ENCODE data around the gene ASPN. TPM values are rescaled to one million over a fixed set of nuclear protein-coding genes. Genes with fewer than 3 reads are reported as not detected.

The ASPN gene
- total and polyA plus RNA-seq, 2 of the 13 experiments (the other 11 are each of a cell fraction or from before 2014, with no cell fraction given) = not detected

GRCh38 chr9:92463387-92463786 is 18.9 kb downstream of the ASPN start (continued):
- TF ChIP-seq IRF9 (CRISPR knock-in tag; IDR thresholded peaks at IDR 0.05; ENCODE audit: borderline replicate concordance) (no peak), PAX8 (CRISPR knock-in tag; IDR thresholded peaks at IDR 0.05; ENCODE audit: borderline replicate concordance) (no peak), ZNF3 (CRISPR knock-in tag; IDR thresholded peaks at IDR 0.05) (no peak), ZNF496 (CRISPR knock-in tag; IDR thresholded peaks at IDR 0.05; ENCODE audit: insufficient replicate concordance) (no peak), PRDM4 (CRISPR knock-in tag; IDR thresholded peaks at IDR 0.05; ENCODE audit: borderline replicate concordance) (no peak), ZNF572 (CRISPR knock-in tag; IDR thresholded peaks at IDR 0.05) (no peak)

GRCh38 chr9:92457576-92457975 is 24.7 kb downstream of the ASPN start:
- Histone ChIP-seq H3K27ac (ENCODE audit: extremely low read length, insufficient read depth, low read length) (no peak overlapping the region), H3K79me2 (ENCODE audit: insufficient read depth, low read length) (no peaks in the 10 kb centered on the region), H3K27me3 (ENCODE audit: control insufficient read depth in 1 of 2, insufficient read depth in 2 of 2, low read length in 2 of 2) (no peaks in the 10 kb centered on the region), H3K36me3 (replicated peaks in 1 of 2; ENCODE audit: control insufficient read depth in 1 of 2, insufficient read depth in 2 of 2, low read length in 2 of 2) (no peaks in the 10 kb centered on the region), H3K9me3 (ENCODE audit: low read length) (no peaks in the 10 kb centered on the region), H2AFZ (ENCODE audit: low read length) (no peak overlapping the region), H3K4me1 (ENCODE audit: insufficient read depth, low read length) (no peaks in the 10 kb centered on the region), H3K9ac (ENCODE audit: insufficient read depth, low read depth, low read length) (no peak overlapping the region), H3K4me3 (replicated peaks in 1 of 3; ENCODE audit: insufficient read depth in 1 of 3, low read depth in 2 of 3, low read length in 3 of 3) (no peak overlapping the region), H4K20me1 (ENCODE audit: insufficient read depth, low read length) (no peaks in the 10 kb centered on the region), H3K4me2 (ENCODE audit: low read depth, low read length) (no peak overlapping the region)
- no TSS peak for BruUV-seq (replicated peaks)
- ATAC-seq = no peak
- CTCF ChIA-PET (ENCODE audit: low intra/inter-chr PET ratio, low total read pairs) = no interaction called here
- WGBS (ENCODE audit: low lambda C conversion rate) = 93% methylated on average over 4 of the region's 4 CpGs
- no peak for FAIRE-seq
- intact Hi-C loops (cut with micrococcal nuclease; ENCODE audit: unreplicated experiment) (no loop called here), in situ Hi-C loops (cut with HindIII; ENCODE audit: extremely low pct_ligation_motif_present, low pct_unique_long_range_greater_than_20kb) (no loop called here)
- POLR2A ChIA-PET = no interaction called here
- no peak for DNase-seq (ENCODE audit: low spot score)
- no peak for TF ChIP-seq KLF12 (CRISPR knock-in tag; IDR thresholded peaks at IDR 0.05; ENCODE audit: borderline replicate concordance)
- TF ChIP-seq SMARCE1 (IDR thresholded peaks at IDR 0.05; ENCODE audit: borderline replicate concordance) = no peak
- no peak for TF ChIP-seq ZMYM3 (CRISPR knock-in tag; IDR thresholded peaks at IDR 0.05)
- TF ChIP-seq SMYD3 (CRISPR knock-in tag; IDR thresholded peaks at IDR 0.05) = no peak
- TF ChIP-seq SRSF1 (optimal IDR thresholded peaks at IDR 0.05; ENCODE audit: low read depth, low read length) = no peak
- no peak for TF ChIP-seq SNAI1 (CRISPR knock-in tag; IDR thresholded peaks at IDR 0.05; ENCODE audit: borderline replicate concordance)
- TF ChIP-seq DDIT3 (CRISPR knock-in tag; IDR thresholded peaks at IDR 0.05) = no peak
- no peak for TF ChIP-seq ZNF598 (CRISPR knock-in tag; IDR thresholded peaks at IDR 0.05; ENCODE audit: borderline replicate concordance)
- TF ChIP-seq ZXDC (CRISPR knock-in tag; IDR thresholded peaks at IDR 0.05) = no peak
- TF ChIP-seq PRMT3 (CRISPR knock-in tag; IDR thresholded peaks at IDR 0.05; ENCODE audit: borderline replicate concordance, low read depth) = no peak
- no peak for TF ChIP-seq RARA (CRISPR knock-in tag; IDR thresholded peaks at IDR 0.05)

Data from HepG2 (cell line).